GM23338 (cell line): Measurements from ENCODE around the gene FBLIM1. TPM values are rescaled to one million over a fixed set of nuclear protein-coding genes. Genes with fewer than 3 reads are reported as not detected.

Experiments used
- ATAC-seq: fragments of 200-7000 bp; cut with Tn5 transposase; 3 replicates; pipeline ENCODE4 v1.9.1; 2020
- DNase-seq: peaks from one replicate; pipeline ENCODE4 v3.0.0-alpha.2; 2015; ENCODE audit warnings: low spot score
- H2AFZ ChIP-seq: fragments of 200-600 bp; sonication (generic); 2 replicates; pipeline ENCODE4 v1.8.0; 2016; ENCODE audit warnings: antibody characterized with exemption, mild to moderate bottlenecking, moderate library complexity
- H3F3A ChIP-seq: fragments of 200-600 bp; sonication (generic); replicated peaks from 2 replicates; pipeline ENCODE4 v1.8.0; 2017; ENCODE audit warnings: antibody characterized with exemption, mixed run types, low read depth
- H3K27ac ChIP-seq: fragments of 200-600 bp; sonication (generic); 2 replicates; pipeline ENCODE4 v1.6.1; 2016; ENCODE audit warnings: low read depth
- H3K27me3 ChIP-seq: fragments of 200-600 bp; sonication (generic); 2 replicates; pipeline ENCODE4 v1.8.0; 2016; ENCODE audit warnings: mild to moderate bottlenecking, mixed run types, moderate library complexity; ENCODE audit not compliant: insufficient read depth
- H3K36me3 ChIP-seq: fragments of 200-600 bp; sonication (generic); 2 replicates; pipeline ENCODE4 v1.8.0; 2016; ENCODE audit warnings: mild to moderate bottlenecking; ENCODE audit not compliant: insufficient read depth
- H3K4me1 ChIP-seq: fragments of 200-600 bp; sonication (generic); 2 replicates; pipeline ENCODE4 v1.8.0; 2016; ENCODE audit warnings: mild to moderate bottlenecking, moderate library complexity; ENCODE audit not compliant: insufficient read depth
- H3K4me2 ChIP-seq: fragments of 200-600 bp; sonication (generic); 2 replicates; pipeline ENCODE4 v1.7.1; 2017; ENCODE audit warnings: mixed run types
- H3K4me3 ChIP-seq: fragments of 200-600 bp; sonication (generic); 2 replicates; pipeline ENCODE4 v1.6.1; 2016; ENCODE audit warnings: mixed run types
- H3K79me2 ChIP-seq: fragments of 200-600 bp; sonication (generic); replicated peaks from 2 replicates; pipeline ENCODE4 v1.8.0; 2017; ENCODE audit warnings: mild to moderate bottlenecking; ENCODE audit not compliant: insufficient read depth
- H3K9me2 ChIP-seq: fragments of 200-600 bp; sonication (generic); 2 replicates; pipeline ENCODE4 v1.8.0; 2017; ENCODE audit not compliant: insufficient read depth
- H4K20me1 ChIP-seq: fragments of 200-600 bp; sonication (generic); replicated peaks from 2 replicates; pipeline ENCODE4 v1.8.0; 2017; ENCODE audit warnings: mild to moderate bottlenecking; ENCODE audit not compliant: insufficient read depth
- H3K27ac Mint-ChIP-seq: 2 replicates; pipeline ENCODE4 v1.8.0; 2020; ENCODE audit warnings: inconsistent platforms, mild to moderate bottlenecking, moderate library complexity, mixed read lengths
- H3K27me3 Mint-ChIP-seq: 3 replicates; pipeline ENCODE4 v1.8.0; 2022; ENCODE audit warnings: low read depth, mild to moderate bottlenecking, moderate library complexity, mixed read lengths, inconsistent platforms; ENCODE audit not compliant: insufficient read depth, poor library complexity
- H3K36me3 Mint-ChIP-seq: 3 replicates; pipeline ENCODE4 v1.8.0; 2021; ENCODE audit warnings: low read depth, mild to moderate bottlenecking, inconsistent platforms, moderate library complexity, mixed read lengths
- H3K4me1 Mint-ChIP-seq: 3 replicates; pipeline ENCODE4 v1.8.0; 2020; ENCODE audit warnings: mild to moderate bottlenecking, inconsistent platforms, mixed read lengths
- H3K4me3 Mint-ChIP-seq: 3 replicates; pipeline ENCODE4 v1.8.0; 2021; ENCODE audit warnings: moderate library complexity, mild to moderate bottlenecking, inconsistent platforms, mixed read lengths
- H3K9me3 Mint-ChIP-seq: 3 replicates; pipeline ENCODE4 v1.8.0; 2020; ENCODE audit warnings: moderate library complexity, mild to moderate bottlenecking, inconsistent platforms, mixed read lengths
- CTCF ChIP-seq, 2 experiments: fragments of 200-600 bp in 1 of 2; sonication (generic) in 1 of 2; conservative IDR thresholded peaks; 2 replicates each; pipeline versions ENCODE4 v1.5.1 to v1.6.1; 2016 to 2017; ENCODE audit warnings: antibody characterized with exemption in 2 of 2, low read depth in 2 of 2, mild to moderate bottlenecking in 2 of 2, moderate library complexity in 1 of 2
- ETS1 ChIP-seq: IDR thresholded peaks from 2 replicates; pipeline ENCODE4 v1.6.1; 2016; ENCODE audit warnings: antibody characterized with exemption
- EZH2phosphoT487 ChIP-seq: fragments of 200-600 bp; sonication (generic); IDR thresholded peaks from one replicate; pipeline ENCODE4 v1.8.1; 2018; ENCODE audit warnings: antibody characterized with exemption; ENCODE audit not compliant: unreplicated experiment
- JUNB ChIP-seq: IDR thresholded peaks from one replicate; pipeline ENCODE4 v1.6.1; 2016; ENCODE audit warnings: antibody characterized with exemption; ENCODE audit not compliant: unreplicated experiment
- NANOG ChIP-seq: IDR thresholded peaks from 2 replicates; pipeline ENCODE4 v1.6.1; 2016; ENCODE audit warnings: antibody characterized with exemption, borderline replicate concordance
- POLR2AphosphoS5 ChIP-seq: IDR thresholded peaks from 2 replicates; pipeline ENCODE4 v1.6.1; 2016; ENCODE audit warnings: antibody characterized with exemption, low read depth
- ZNF114 ChIP-seq: fragments of 250-450 bp; sonication (Bioruptor Pico); IDR thresholded peaks from 2 replicates; pipeline ENCODE4 v1.5.0; 2020; ENCODE audit warnings: mild to moderate bottlenecking, moderate library complexity
- ZNF331 ChIP-seq: fragments of 250-450 bp; sonication (Bioruptor Pico); IDR thresholded peaks from 2 replicates; pipeline ENCODE4 v1.5.0; 2020; ENCODE audit warnings: low read depth, mild to moderate bottlenecking, moderate library complexity
- ZNF462 ChIP-seq: fragments of 250-450 bp; sonication (Bioruptor Pico); IDR thresholded peaks from 2 replicates; pipeline ENCODE4 v1.5.0; 2020; ENCODE audit warnings: mild to moderate bottlenecking, moderate library complexity
- long read RNA-seq: library from polyadenylated mRNA; unstranded; transcript quantifications from one replicate; pipeline ENCODE4 v2.0.0, GENCODE V29; 2020; ENCODE audit not compliant: unreplicated experiment
- polyA plus RNA-seq: library from polyadenylated mRNA; unstranded; fragments of >200 nt; fragmentation: Nextera tagmentation; extraction: Ambion mirVana; gene quantifications from 2 replicates; pipeline ENCODE4 v1.2.1, GENCODE V29; 2016
- total RNA-seq: library from RNA; depleted of rRNA; stranded (reverse); fragments of >200 nt; shearing (Covaris generic); gene quantifications from 2 replicates; pipeline ENCODE4 v1.2.3, GENCODE V29; 2014; rRNA removed

FBLIM1 gene, protein sequence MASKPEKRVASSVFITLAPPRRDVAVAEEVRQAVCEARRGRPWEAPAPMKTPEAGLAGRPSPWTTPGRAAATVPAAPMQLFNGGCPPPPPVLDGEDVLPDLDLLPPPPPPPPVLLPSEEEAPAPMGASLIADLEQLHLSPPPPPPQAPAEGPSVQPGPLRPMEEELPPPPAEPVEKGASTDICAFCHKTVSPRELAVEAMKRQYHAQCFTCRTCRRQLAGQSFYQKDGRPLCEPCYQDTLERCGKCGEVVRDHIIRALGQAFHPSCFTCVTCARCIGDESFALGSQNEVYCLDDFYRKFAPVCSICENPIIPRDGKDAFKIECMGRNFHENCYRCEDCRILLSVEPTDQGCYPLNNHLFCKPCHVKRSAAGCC
- total RNA-seq (69.1 and 81.7 TPM in 2 replicates), polyA plus RNA-seq (40.2 and 41.7 TPM in 2 replicates)
- long read RNA-seq, partial matches to known transcripts = 3 of 20 reads
- long read RNA-seq, other reads (novel, unspliced or antisense) = 13 of 20 reads

DNA sequence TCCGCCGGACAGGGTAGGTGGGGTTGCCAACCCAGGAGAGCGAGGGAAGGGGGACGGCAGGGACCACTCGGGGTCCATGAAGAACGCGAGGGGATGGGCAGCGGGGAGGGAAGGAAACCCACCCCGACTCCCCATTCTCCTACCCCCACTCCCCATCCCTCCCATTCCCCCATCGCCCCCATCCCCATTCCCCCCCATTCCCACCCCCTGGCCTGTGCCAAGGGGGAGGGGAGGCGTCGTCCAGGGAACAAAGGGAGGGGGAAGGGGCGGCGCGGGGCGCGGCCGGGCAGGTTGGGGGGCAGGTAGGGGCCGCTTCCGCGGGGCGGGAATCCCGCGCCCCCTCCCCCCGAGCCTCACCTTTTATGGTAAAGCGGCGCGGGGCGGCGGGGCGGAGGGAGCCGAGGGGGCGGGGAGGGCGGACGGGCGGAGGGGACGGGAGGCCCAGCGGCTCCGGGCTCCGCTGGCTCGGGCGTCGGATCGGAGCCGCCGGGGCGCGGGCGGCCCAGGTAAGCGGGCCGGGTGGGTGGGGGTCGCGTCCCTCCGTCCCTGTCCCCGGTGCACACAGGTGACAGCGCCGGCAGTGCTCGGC lies at the start of gene FBLIM1:
Gene FBLIM1, plus strand, starts transcription at position 453 of the 589 bp plus-strand sequence. CDS start 6,189 bp downstream, outside the sequence.
- peaks cover 45% of the 10 kb centered on the region for H3K79me2 ChIP-seq
- H3F3A ChIP-seq = peaks cover 38% of the 10 kb centered on the region
- TF ChIP-seq ZNF462 (CRISPR knock-in tag) (no peak), ETS1 (no peak), JUNB (no peak), ZNF114 (no peak), ZNF331 (CRISPR knock-in tag) (no peak), POLR2AphosphoS5 (peak; percentile 48; the same call in 1 of the 2 replicates), CTCF (conservative IDR thresholded peaks at IDR 0.05; ENCODE audit: low read depth in 2 of 2) (no peak), EZH2phosphoT487 (no peak), NANOG (no peak)
- H3K4me3 ChIP-seq = peak within 1 kb of the TSS; percentile 92
- H3K9me2 ChIP-seq = no peaks in the 10 kb centered on the region
- Mint-ChIP-seq H3K4me3 (peak within 1 kb of the TSS; percentile 92), H3K27ac (peak within 1 kb of the TSS; percentile 82), H3K4me1 (peaks cover 49% of the 10 kb centered on the region), H3K9me3 (no peaks in the 10 kb centered on the region; the same call in 2 of the 3 replicates), H3K36me3 (peaks cover 20% of the 10 kb centered on the region), H3K27me3 (peaks cover 28% of the 10 kb centered on the region)
- peak within 1 kb of the TSS; percentile 98 for H3K4me2 ChIP-seq
- H3K27ac ChIP-seq = peak within 1 kb of the TSS; percentile 88
- no peaks in the 10 kb centered on the region for H3K36me3 ChIP-seq
- H2AFZ ChIP-seq = peak within 1 kb of the TSS; percentile 56; the same call in 1 of the 2 replicates
- H4K20me1 ChIP-seq = peaks cover 20% of the 10 kb centered on the region
- peaks cover 43% of the 10 kb centered on the region for H3K4me1 ChIP-seq
- ATAC-seq = peak; percentile 38
- H3K27me3 ChIP-seq = no peaks in the 10 kb centered on the region
- DNase-seq = peak; percentile 88
